SW480 (cell line): ENCODE data around the gene CPLX4.
A peak's percentile ranks its signal among the peaks of the same experiment; 100 is the strongest.

ENCODE experiments used
- DNase-seq: peaks from one replicate; pipeline ENCODE4 v3.0.0-alpha.2; 2016; ENCODE audit warnings: low spot score

Gene CPLX4, protein sequence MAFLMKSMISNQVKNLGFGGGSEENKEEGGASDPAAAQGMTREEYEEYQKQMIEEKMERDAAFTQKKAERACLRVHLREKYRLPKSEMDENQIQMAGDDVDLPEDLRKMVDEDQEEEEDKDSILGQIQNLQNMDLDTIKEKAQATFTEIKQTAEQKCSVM

DNA sequence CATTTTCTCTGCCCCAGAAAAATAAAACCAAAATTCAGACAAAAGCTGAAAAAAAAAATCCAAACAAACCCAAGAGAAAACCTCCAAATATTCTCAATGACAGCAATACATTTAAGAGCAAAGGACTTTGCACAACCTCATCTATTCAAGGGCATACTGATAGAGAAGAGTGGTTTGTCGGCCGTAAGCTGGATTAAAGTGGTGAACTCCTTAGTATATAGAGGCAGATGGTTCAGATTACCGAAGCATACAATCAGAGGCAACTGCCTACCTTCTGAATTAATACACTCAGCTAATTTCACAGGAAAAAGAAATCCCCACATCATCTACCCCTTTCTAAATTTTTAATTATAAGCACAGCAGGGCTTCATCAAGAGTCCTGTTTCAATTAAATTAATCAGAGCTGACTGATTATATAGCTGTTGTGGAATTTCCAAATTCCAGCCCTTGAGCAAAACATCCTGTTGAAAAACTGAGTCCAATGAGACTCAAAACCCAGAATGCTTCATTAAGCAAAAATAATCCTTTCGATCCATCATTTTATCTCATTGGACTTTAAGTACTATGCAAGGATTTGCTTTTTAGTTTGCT lies at the start of gene CPLX4:
Gene CPLX4 (minus strand): TSS at position 190 of the 591 bp plus-strand sequence. CDS start 187 bp downstream, at position 3.
- no peak for DNase-seq

DNA sequence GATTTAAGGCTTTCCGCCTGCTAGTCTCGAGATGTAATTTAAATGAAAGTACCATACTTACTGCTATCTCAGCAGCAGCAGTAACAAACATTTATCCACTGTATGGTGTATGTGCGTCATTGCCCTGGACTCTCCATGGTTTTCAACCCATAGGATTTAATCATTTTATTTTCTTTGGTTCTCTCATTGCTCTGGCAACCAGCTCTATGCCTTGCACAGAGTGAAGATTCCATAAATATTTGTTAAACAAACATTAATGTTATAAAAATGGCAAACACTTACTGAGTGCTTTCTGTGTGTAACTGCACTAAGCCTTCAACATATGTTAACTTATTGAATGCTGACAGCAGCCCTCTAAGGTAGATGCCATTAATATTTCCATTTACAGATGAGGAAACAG lies 41.9 kb upstream of the CPLX4 start:
- no peak for DNase-seq

DNA sequence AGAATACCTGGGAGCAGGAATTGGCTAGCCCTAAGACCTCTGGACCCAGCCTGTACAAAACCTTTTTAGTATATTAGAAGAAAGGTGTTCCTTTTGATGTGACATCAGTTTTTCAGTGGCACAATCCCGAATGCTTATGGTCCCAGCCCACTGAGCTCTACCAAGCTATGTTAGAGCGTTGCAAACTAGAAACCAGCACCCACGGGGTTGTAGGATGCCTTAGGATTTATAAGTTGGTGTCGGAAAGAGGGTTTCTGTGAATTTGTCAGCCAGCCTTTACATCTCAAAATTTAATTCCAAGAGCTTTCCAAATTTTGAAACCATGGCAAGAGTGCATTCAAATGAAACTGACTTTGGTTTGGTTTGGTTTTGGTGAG lies 41.1 kb upstream of the CPLX4 start:
- no peak for DNase-seq

DNA sequence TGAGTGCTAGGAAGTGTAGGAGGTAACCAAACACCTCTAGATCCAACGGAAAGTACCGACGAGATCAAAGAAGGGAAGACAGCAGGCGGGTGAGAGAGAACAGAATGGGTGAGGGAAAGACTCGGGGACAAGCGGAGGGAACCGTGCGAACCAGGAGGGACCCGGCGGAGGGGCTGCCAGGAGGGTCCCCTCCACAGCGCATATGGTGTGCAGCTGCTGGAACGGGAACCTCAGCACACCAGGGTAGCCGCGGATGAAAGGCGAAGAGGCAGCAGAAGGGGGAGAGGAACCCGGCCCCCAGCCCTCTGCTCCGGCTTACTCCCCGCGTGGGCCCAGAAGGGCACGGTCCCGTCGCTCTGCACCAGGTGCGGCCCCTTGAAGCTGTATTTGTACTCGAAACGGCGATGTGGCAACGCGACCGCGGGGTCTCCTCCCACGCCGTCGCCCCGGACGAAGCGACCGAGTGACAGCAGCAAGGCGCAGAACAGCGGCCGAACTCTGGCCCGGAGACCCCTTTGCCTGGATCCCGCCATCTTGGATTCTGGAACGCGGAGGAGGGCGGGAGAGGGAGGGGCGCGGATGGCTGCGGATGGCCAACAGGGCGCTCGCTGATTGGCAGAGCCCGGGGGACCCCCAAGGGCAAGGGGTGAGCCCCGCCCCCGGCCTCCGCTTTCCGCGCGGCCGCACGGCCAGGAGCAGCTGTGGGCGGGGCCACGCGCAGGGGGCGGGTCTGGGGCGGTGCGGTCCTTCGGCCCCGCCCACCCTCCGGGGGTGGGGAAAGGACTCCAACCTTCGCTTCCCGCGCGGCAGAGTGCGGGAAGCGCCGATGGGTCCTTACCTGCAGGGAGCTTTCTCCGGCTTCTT lies 40.5 kb upstream of the CPLX4 start, which contains the start of gene LMAN1:
Gene LMAN1 (minus strand): TSS at position 554 of the 864 bp plus-strand sequence. CDS start 21 bp downstream, at position 533.
- DNase-seq: peak; percentile 79

DNA sequence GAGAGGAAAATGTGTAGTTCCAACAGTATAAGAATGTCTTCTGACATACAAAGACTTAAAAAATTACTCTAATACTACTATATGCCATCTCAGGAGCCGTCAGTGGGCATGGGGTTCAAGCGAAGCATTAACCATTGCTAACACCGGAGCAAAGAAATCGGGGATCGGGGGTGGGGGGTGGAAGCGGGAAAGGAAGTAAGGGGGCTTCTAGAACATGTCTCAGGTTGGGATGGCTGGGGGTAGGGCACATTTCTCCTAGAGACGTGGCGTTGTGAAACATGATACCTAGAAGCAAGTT lies 39.9 kb upstream of the CPLX4 start:
- DNase-seq: no peak

DNA sequence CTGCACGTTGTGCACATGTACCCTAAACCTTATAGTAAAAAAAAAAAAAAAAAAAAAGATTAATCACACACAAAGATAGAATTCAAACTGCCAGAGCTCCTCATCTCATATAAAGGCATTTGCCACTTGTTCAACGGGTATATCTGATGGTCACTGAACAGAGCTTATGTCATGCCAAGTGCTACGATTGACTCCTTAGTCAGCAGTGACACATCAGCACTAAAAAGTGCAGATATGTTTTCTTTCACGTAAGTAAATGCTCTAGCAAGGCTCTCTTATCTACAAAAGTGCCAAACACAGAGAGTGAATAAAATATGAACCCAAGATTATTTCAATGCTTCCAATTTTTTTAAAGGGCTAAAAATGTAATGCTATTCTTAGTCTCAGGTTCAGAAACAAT lies 39.5 kb upstream of the CPLX4 start:
- peak; percentile 8 for DNase-seq

DNA sequence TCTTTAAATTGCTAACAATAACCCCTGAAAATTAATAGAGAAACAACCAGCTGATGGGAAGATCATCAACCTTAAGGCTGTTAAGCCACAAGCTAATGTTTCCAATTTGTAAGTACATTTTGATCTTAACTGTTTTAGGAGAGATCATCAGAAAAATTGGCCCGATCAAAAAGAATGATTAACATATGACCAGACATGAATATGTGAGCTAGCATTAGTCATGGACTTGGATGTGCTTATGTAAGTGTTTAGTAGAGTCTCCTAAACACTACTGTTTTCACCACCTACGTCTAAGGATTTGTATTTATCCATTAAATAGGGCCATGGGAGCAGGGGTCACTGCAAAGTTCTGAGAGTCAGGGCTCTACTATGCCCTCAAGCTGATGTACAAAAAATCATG lies 36.3 kb upstream of the CPLX4 start:
- no peak for DNase-seq

DNA sequence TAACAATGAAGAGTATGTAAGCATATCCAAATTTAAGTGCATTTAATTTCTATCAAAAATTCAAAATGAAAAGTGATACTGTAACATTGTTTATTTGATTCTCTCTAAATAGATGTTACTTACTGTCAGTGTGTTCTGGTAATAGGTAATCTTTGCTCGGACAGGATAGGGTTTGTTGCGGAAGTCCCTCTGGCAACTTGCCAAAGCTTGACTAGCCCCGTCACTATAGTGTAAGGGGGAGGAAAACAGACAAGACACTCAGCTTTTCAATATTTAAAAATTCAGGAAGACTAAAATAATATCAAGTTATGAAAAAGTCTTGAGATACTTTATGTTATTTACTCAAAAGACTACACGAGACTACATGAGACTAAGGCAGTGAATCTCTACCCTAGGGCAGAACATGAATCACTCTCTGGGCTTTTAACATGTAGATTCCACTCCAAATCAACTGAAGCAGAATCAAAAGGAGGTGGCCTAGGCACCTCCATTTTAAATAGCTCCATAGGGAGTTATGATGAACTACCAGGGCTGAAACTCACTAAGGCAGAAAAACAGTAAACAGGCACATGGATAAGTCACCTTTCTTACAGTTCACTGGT lies 34.7 kb upstream of the CPLX4 start:
- no peak for DNase-seq

DNA sequence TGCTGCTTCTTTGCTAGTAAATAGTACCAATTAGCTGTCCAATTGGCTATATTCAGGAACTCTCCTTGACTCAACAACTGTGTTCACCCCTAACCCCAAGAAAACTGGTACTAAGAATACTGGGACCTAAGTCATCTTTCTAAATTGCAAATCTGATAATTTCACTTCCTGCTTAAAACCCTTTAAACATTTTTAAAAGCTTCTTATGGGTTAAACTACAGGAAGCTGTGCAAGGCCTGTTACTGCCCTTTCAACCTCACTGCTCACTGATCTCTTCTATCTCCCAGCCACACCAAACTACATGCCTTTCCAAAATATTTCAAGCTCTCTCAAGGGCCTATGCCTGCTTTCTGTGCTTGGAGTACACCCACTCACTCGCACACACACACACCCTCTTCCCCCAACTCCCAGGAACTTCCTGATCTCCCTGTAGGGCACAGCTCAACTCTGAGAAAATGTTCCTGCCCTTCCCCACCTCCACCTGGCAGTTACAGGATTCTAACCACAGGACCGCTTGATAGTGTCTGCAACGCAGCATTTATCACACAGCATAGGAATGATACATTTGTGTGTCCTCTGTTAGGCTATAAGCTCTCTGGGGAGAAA lies 33.9 kb upstream of the CPLX4 start:
- DNase-seq: no peak

DNA sequence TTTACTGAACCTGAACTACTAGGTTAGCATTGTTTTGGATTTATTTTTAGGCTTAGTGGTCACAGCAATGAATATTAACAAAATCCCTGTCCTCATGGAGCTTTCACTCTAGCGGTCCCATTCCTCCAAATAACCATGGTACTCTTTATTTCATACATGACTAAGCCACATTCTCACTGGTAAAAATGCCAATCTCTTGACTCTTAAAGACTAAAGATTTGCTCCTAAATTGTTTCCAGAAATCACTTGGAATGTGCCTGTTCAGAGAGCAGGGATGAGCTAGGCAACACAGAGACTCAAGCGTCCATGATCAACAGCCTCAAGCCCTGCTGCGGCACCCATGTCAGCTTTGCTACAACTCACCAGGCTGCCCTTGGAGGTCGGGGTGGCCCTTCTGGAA lies 27.1 kb upstream of the CPLX4 start:
- DNase-seq: no peak

DNA sequence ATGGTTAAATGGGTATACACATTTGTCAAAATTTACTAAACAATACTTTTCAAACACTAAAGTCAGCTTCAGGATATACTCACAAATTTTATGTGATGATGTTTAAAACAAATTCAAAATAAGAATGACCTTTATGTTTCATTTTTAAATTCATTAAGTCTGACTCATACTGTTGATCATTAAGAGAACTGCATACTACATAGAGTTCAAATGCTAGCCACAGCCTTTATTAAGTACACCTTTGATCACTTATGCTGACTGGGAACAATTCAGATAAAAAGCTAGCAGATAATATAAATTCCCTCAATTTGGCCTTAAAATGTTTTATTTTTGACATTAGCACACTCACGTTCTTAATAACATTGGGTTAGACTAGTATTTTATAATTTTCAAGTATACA lies 26.5 kb upstream of the CPLX4 start:
- DNase-seq: no peak

DNA sequence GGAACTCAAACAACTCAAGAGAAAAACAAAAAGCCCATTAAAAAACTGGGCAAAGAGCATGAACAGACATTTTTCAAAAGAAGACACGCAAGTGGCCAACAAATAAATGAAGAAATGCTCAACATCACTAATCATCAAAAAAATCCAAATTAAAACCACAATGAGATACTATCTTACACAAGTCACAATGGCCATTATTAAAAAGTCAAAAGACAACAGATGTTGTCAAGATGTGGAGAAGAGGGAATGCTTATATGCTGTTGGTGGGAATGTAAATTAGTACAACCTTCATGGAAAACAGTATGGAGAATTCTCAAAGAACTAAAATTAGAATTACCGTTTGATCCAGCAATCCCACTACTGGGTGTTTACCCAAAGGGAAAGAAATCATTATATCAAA lies 25.5 kb upstream of the CPLX4 start:
- DNase-seq: no peak

DNA sequence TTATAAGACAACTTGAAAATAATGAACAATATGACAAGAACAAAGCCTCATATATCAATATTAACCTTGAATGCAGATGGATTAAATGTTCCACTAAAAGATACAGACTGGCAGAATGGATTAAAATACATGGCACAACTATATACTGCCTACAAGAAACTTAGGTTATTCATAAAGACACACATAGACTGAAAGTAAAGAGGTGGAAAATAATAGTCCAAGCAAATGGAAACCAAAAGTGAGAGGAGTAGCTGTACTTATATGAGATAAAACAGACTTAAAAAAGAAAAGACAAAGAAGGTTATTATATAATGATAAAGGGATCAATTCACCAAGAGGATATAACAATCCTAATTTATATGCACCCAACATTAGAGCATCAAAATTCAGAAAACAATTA lies 22.4 kb upstream of the CPLX4 start:
- DNase-seq: no peak

DNA sequence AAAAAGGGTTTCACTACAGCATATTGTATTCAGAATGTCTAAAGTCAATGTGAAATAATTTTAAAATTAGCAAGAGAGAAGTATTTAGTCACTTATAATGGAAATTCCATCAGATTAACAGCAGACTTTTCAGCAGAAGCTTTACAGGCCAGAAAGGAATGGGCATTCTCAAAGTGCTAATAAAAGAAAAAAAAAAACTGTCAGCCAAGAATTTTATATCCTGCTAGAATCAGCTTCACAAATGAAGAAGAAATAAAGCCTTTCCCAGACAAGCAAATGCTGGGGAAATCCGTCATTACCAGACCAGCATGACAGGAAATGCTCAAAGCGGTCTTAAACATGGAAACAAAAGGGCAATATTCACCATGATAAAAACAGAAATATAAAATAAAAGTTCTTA lies 21.9 kb upstream of the CPLX4 start:
- no peak for DNase-seq

DNA sequence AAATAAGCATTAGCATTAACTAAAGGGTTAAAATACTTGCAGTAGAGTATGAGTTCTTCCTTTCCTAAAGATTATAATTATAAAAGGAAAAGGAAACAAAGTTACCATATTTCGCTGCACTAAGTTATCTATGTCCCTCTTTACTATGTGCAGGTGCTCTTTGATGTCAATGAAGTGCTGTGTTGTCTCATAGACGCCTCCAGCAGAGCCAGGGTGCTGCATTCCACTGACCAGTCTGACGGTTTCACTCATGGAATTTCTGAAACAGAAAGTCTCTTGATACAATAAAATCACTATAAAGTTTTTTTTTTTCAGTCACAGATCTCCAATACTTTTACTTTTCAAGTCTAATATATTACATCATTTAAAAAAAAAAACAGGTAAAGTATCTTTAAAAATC lies 14.5 kb upstream of the CPLX4 start:
- no peak for DNase-seq

DNA sequence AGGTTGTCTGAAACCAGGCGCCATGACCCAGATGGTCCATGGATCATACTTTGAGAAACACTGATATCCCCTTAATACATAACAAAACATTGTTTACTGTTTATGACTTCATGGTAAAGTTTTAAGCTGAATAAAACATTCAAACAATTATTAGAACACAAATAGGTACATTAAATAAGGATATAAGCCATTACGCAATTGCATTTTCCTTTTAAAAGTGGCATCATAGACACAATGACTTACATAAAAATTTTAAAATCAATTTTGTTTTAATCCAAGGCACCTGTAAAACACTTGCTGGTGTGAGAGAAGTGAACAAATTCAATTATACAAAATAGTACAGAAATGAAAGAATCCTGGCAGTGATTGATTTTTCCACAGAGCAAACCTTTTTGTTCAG lies 10.2 kb upstream of the CPLX4 start:
- DNase-seq: no peak

DNA sequence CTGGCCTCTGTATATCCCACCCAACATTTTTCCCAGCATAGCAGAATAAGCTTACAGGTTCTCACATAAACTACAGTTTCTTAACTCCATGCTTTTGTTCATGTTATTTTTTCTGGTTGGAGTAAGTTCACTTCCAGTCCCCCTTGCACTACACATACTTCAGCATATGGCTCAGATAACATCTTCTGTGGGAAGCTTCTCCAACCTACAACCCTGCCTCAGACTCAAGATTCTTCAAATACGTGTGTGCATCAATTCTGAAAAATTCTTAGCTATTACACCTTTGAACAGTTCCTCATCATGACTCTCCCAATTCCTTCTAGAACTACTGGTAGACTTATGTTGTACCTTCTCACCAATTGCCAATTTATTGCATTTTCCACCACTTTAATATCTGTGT lies 7.5 kb upstream of the CPLX4 start:
- DNase-seq: no peak

DNA sequence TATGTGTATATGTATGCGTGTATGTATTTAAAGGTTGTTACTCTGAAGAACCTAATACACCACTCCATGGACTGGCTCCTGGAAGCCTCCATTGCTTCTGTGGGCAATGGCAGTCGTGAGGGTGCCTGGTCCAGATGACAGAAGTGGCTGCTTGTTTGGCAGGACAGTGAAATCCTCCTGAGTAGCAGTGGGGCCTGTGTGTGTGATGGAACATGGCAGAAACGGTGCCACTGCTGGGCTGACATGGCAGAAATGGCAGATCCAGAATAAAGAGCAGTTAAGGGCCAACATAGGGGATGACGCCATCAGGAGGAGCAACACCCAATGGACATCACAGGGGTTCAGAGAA lies 6.1 kb upstream of the CPLX4 start:
- DNase-seq: no peak

DNA sequence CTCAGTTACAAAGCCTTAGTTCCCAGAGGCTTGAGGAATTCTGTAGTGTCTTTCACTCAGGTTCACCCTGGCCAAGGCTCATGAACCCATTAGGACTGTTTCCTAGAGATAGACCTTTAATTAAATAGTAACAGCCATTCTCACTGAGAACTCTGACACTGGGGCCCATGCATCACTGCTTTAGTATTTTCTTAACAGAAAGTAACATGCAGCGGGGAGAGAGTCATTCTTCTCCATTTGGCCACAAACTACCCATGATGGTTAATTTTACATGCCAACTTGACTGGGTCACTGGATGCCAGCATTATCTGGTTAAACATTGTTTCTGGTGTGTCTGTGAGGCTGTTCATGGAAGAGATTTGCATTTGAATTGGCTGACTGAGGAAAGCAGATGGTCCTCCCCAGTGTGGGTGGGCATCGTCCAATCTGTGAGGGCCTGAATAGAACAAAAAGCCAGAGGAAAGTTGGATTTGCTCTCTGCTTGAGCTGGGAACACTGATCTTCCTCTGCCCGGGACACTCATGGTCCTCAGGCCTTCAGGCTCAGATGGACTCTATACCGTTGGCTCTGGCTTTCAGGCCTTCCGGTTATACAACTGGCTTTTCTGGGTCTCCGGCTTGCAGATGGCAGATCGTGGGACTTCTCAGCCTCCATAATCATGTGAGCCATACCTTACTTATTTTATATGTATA lies 5.6 kb upstream of the CPLX4 start:
- DNase-seq: no peak

DNA sequence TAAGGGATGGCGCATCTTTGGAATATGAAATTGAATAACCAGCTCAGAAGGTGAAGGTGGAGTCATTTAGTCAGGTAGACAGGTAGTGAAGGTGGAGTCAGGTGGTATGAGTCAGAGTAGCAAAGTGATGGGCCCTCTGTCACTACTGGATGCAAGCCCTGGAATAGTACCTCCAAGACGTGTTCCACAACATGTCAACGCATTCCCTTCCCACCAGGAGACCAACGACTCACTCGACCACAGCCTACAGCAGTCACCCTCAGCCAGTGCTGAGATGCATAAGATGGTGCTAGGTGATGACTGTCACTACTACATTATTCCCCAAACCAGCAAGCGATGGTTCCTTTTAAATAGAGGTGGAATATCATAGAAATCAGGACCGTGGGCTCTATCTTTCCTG lies 6.8 kb downstream of the CPLX4 start:
- peak; percentile 1 for DNase-seq

DNA sequence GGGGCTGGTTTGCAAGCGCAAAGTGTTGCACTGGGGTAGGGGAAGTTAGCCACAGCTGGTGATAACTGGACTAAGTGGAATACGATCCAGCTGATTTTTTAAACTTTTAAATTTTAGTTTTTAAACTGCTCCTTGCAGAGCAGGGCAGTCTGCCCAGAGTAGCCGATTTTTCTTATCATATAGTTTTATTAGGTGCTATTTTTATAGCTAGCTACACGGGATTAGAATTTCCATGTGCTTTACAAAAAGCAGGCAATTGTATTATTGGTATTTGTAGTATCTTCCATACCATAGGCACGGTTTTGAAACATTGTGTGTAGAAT lies 9.6 kb downstream of the CPLX4 start:
- no peak for DNase-seq

DNA sequence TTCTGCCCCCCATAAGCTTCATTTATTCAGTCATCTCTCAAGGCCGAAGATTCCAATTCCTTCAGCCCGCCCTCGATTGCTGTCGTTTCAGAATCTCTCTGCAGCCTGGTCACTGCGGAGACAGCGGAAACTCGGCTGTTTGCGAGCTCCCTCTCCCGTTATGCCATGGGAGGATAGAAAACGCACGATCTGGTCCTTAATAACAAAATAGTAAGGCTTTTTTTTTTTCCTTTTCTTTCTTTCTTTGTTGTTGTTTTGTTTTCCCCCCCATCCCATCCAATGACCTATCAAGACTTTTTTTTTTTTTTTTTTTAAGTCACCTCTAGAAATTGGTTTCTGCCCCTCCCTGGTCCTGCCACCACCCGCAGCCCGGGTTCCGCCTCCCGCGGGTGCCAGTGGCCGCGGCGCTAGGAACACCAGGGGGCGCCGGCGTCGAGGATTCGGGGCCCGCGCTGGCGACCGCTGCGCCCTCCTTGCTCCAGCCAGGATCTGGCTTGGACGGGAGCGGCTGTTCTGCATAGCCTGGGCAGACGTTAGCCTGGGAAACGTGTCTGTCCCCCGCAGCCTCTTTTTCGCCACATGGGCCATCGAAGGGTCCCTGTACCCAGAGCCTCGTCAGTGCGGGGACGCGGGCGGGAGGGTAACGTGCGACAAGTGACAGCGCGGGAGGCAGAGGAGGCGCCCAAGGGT lies 10.1 kb downstream of the CPLX4 start:
- DNase-seq: peak; percentile 29
